A549 (cell line): Measurements from ENCODE around the gene SAYSD1. TPM values are rescaled to one million over a fixed set of nuclear protein-coding genes. Genes with fewer than 3 reads are reported as not detected.

Source experiments
- ATAC-seq, 2 experiments: fragments of 200-7000 bp in 1 of 2; fragments of >200 bp in 1 of 2; cut with Nextera tagmentation in 1 of 2; cut with Tn5 transposase in 1 of 2; 3 replicates each; pipeline versions ENCODE4 v1.8.0 to v1.9.1; 2018 to 2020; ENCODE audit warnings: mild to moderate bottlenecking in 1 of 2, moderate library complexity in 1 of 2
- CTCF ChIA-PET: fragments of 300-600 bp; sonication (Branson Sonifier 250); formaldehyde crosslinking; extraction: SDS; loops from one replicate; lab custom pipeline; 2021; ENCODE audit warnings: antibody characterized with exemption, inconsistent platforms; lab: Yijun Ruan, JAX
- POLR2A ChIA-PET: fragments of 350-600 bp; formaldehyde crosslinking; extraction: SDS; loops from one replicate; lab custom pipeline; 2021; ENCODE audit warnings: antibody characterized with exemption, inconsistent platforms; lab: Yijun Ruan, JAX
- DNase-seq, 2 experiments: peaks; one replicate each; pipeline versions ENCODE4 v3.0.0 to v3.0.0-alpha.2; 2011 to 2016; ENCODE audit warnings: low read depth in 1 of 2, low spot score in 1 of 2
- FAIRE-seq: peaks from 2 replicates; lab custom pipeline; 2011; peaks lifted over from hg19 to GRCh38; lab: Jason Lieb, UNC
- H3K27ac ChIP-seq, 2 experiments: fragments of >200 bp; sonication (Bioruptor Twin); formaldehyde crosslinking; 3 replicates each; pipeline ENCODE4 v1.5.1; 2016 to 2017
- H3K4me1 ChIP-seq: fragments of >200 bp; sonication (Bioruptor Twin); formaldehyde crosslinking; 3 replicates; pipeline ENCODE4 v1.6.1; 2016
- H3K4me2 ChIP-seq: fragments of >200 bp; sonication (Bioruptor Twin); formaldehyde crosslinking; 3 replicates; pipeline ENCODE4 v1.6.1; 2016
- H3K4me3 ChIP-seq: fragments of >200 bp; sonication (Bioruptor Twin); formaldehyde crosslinking; 3 replicates; pipeline ENCODE4 v1.5.1; 2016
- H3K9me3 ChIP-seq: fragments of >200 bp; sonication (Bioruptor Twin); formaldehyde crosslinking; 3 replicates; pipeline ENCODE4 v1.6.1; 2016
- ATOH8 ChIP-seq: fragments of 250-450 bp; sonication (Bioruptor Pico); IDR thresholded peaks from 2 replicates; pipeline ENCODE4 v1.5.0; 2020; ENCODE audit warnings: low read depth, mild to moderate bottlenecking, moderate library complexity
- CBX2 ChIP-seq: fragments of 200-600 bp; sonication (generic); IDR thresholded peaks from 2 replicates; pipeline ENCODE4 v1.6.1; 2016; ENCODE audit warnings: low read depth, mild to moderate bottlenecking, borderline replicate concordance
- CBX8 ChIP-seq: fragments of 200-600 bp; sonication (generic); IDR thresholded peaks from 2 replicates; pipeline ENCODE4 v1.6.1; 2016
- CHD4 ChIP-seq: fragments of 200-600 bp; sonication (generic); IDR thresholded peaks from 2 replicates; pipeline ENCODE4 v1.6.1; 2016; ENCODE audit warnings: antibody characterized with exemption, mild to moderate bottlenecking, borderline replicate concordance
- ELK1 ChIP-seq: fragments of 150-350 bp; IDR thresholded peaks from 2 replicates; pipeline ENCODE4 v1.6.1; 2014; ENCODE audit warnings: low read depth, mild to moderate bottlenecking, low read length
- EP300 ChIP-seq, 2 experiments: fragments of >200 bp; sonication (Bioruptor Twin); formaldehyde crosslinking; IDR thresholded peaks; 2 replicates in 1 of 2; 3 replicates in 1 of 2; pipeline ENCODE4 v1.6.1; 2016 to 2017
- FOXS1 ChIP-seq: fragments of 250-450 bp; sonication (Bioruptor Pico); IDR thresholded peaks from 2 replicates; pipeline ENCODE4 v1.5.0; 2020; ENCODE audit warnings: mild to moderate bottlenecking, moderate library complexity
- HOXA7 ChIP-seq: fragments of 250-450 bp; sonication (Bioruptor Pico); IDR thresholded peaks from 2 replicates; pipeline ENCODE4 v1.5.0; 2020; ENCODE audit warnings: mild to moderate bottlenecking, moderate library complexity
- MAFK ChIP-seq: fragments of 450-650 bp; IDR thresholded peaks from 2 replicates; pipeline ENCODE4 v1.6.1; 2014; ENCODE audit not compliant: partially characterized antibody
- NFE2L2 ChIP-seq: fragments of 150-350 bp; conservative IDR thresholded peaks from 2 replicates; pipeline ENCODE4 v1.6.1; 2014; ENCODE audit warnings: low read length
- NR3C1 ChIP-seq: fragments of >200 bp; sonication (Bioruptor Twin); formaldehyde crosslinking; IDR thresholded peaks from 3 replicates; pipeline ENCODE4 v1.6.1; 2017
- PHF8 ChIP-seq: fragments of 200-600 bp; sonication (generic); IDR thresholded peaks from 2 replicates; pipeline ENCODE4 v1.6.1; 2016; ENCODE audit warnings: low read depth, mild to moderate bottlenecking, antibody characterized with exemption, moderate library complexity, borderline replicate concordance
- RFX5 ChIP-seq: fragments of 450-650 bp; IDR thresholded peaks from 2 replicates; pipeline ENCODE4 v1.7.1; 2014; ENCODE audit warnings: antibody characterized with exemption, mild to moderate bottlenecking, moderate library complexity
- TP53 ChIP-seq: fragments of 250-450 bp; sonication (Bioruptor Pico); IDR thresholded peaks from 2 replicates; pipeline ENCODE4 v1.5.0; 2021; ENCODE audit warnings: mild to moderate bottlenecking, moderate library complexity
- ZNF302 ChIP-seq: fragments of 250-450 bp; sonication (Bioruptor Pico); IDR thresholded peaks from 2 replicates; pipeline ENCODE4 v1.9.0; 2021; ENCODE audit warnings: inconsistent platforms, mild to moderate bottlenecking, moderate library complexity
- ZSCAN20 ChIP-seq: fragments of 250-450 bp; sonication (Bioruptor Pico); IDR thresholded peaks from 2 replicates; pipeline ENCODE4 v1.8.0; 2022; ENCODE audit warnings: mild to moderate bottlenecking, moderate library complexity
- WGBS: methylation state at CpG from one replicate; pipeline ENCODE4 v1.1.6; 2017; ENCODE audit errors: missing lambda C conversion rate; 5-methylcytosine and 5-hydroxymethylcytosine counted together
- polyA plus RNA-seq, 4 experiments: library from polyadenylated mRNA; depleted of rRNA in 3 of 4; stranded (reverse); fragments of >200 nt; fragmentation: RNase III in 1 of 4; extraction: RNeasy Plus Mini Kit Qiagen cat#74134 plus additional on column Dnase treatment in 1 of 4; gene quantifications; 2 replicates in 3 of 4; 3 replicates in 1 of 4; pipeline ENCODE4 v1.2.3, GENCODE V29; 2011 to 2017
- TF ChIP-seq, protein P1 (sequence below): IDR thresholded peaks from 2 replicates; pipeline ENCODE4 v1.6.1; 2012
- TF ChIP-seq, protein P2 (sequence below): IDR thresholded peaks from 2 replicates; pipeline ENCODE4 v1.6.1; 2012

SAYSD1 gene
- polyA plus RNA-seq, 2 of the 4 experiments (the other 2 are of a cell fraction): 8.1 to 15.6 TPM

DNA sequence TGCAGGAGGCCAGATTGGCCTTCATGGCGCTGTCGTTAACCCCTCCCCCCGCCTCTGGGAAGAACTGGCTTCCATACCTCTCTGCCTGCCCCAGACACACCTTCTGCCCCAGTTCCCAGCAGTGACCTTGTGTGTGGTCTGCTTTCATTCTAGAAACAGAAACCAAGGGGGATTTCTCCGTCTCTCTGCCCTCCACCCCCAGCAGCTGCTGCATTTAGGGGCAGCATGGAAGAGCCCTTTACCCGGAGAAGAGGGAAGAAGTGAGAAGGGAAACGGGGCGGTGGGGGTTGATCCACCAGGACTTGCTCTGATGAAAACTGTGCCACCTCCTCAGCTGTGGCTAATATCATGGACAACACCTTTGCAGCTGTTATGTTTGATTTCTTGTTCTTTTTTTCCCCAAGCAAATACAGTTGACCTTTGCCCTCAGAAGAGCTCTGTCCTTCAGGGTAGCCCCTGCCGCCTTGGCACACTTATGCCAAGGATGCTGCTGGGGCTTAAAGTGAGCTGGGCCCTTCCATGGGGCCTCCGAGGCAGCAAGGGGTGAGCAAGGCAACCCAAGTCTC is 60.3 kb downstream of the SAYSD1 start:
- H3K4me3 ChIP-seq: no peak overlapping the region
- no peaks in the 10 kb centered on the region for H3K9me3 ChIP-seq
- no peak for DNase-seq
- no peak for TF ChIP-seq TP53 (CRISPR knock-in tag)
- no peak for TF ChIP-seq FOXS1 (CRISPR knock-in tag)
- no peak for TF ChIP-seq CHD4
- no peak for TF ChIP-seq ZSCAN20 (CRISPR knock-in tag)
- TF ChIP-seq PHF8: no peak
- TF ChIP-seq CBX2: no peak
- no peak for TF ChIP-seq NR3C1
- no peak for TF ChIP-seq MAFK
- TF ChIP-seq ATOH8: no peak
- no peak for TF ChIP-seq NFE2L2
- TF ChIP-seq EP300 (IDR thresholded peaks at IDR 0.05): no peak
- TF ChIP-seq ZNF302: no peak
- TF ChIP-seq, protein P1, sequence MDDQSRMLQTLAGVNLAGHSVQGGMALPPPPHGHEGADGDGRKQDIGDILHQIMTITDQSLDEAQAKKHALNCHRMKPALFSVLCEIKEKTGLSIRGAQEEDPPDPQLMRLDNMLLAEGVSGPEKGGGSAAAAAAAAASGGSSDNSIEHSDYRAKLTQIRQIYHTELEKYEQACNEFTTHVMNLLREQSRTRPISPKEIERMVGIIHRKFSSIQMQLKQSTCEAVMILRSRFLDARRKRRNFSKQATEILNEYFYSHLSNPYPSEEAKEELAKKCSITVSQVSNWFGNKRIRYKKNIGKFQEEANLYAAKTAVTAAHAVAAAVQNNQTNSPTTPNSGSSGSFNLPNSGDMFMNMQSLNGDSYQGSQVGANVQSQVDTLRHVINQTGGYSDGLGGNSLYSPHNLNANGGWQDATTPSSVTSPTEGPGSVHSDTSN: no peak
- TF ChIP-seq RFX5: no peak
- TF ChIP-seq ELK1: no peak
- no peak for TF ChIP-seq CBX8
- no peak for TF ChIP-seq HOXA7 (CRISPR knock-in tag)
- TF ChIP-seq, protein P2, sequence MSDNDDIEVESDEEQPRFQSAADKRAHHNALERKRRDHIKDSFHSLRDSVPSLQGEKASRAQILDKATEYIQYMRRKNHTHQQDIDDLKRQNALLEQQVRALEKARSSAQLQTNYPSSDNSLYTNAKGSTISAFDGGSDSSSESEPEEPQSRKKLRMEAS: no peak
- FAIRE-seq: no peak
- ChIA-PET POLR2A (no interaction called here), CTCF (interaction anchor here (0.6 kb wide), 1 partner anchor 39 kb away, joined by 3 read pairs; no protein-coding TSS in a partner anchor)
- H3K27ac ChIP-seq: no peak overlapping the region
- no peak overlapping the region for H3K4me2 ChIP-seq
- no peak for ATAC-seq
- 47% methylated on average over 5 of the region's 9 CpGs for WGBS
- H3K4me1 ChIP-seq: no peaks in the 10 kb centered on the region

Other genes starting within 250 kb of the SAYSD1 start
- not detected in 2 replicates for gene GLP1R, start 66.4 kb downstream of the SAYSD1 start, polyA plus RNA-seq (2011; rRNA removed)
- gene GLP1R, start 66.4 kb downstream of the SAYSD1 start, polyA plus RNA-seq (2017; fragmentation: RNase III; extraction: RNeasy Plus Mini Kit Qiagen cat#74134 plus additional on column Dnase treatment): not detected in 3 replicates
- gene KCNK5, start 114.3 kb upstream of the SAYSD1 start, polyA plus RNA-seq (2011; rRNA removed): 1.4 and 1.5 TPM in 2 replicates
- gene KCNK5, start 114.3 kb upstream of the SAYSD1 start, polyA plus RNA-seq (2017; fragmentation: RNase III; extraction: RNeasy Plus Mini Kit Qiagen cat#74134 plus additional on column Dnase treatment): 1.5 to 2.3 TPM (median 1.8 TPM) in 3 replicates
- gene KCNK17, start 199.2 kb upstream of the SAYSD1 start, polyA plus RNA-seq (2011; rRNA removed): not detected in 2 replicates
- not detected in 3 replicates for gene KCNK17, start 199.2 kb upstream of the SAYSD1 start, polyA plus RNA-seq (2017; fragmentation: RNase III; extraction: RNeasy Plus Mini Kit Qiagen cat#74134 plus additional on column Dnase treatment)
- not detected in 2 replicates for gene KCNK16, start 207.5 kb upstream of the SAYSD1 start, polyA plus RNA-seq (2011; rRNA removed)
- gene KCNK16, start 207.5 kb upstream of the SAYSD1 start, polyA plus RNA-seq (2017; fragmentation: RNase III; extraction: RNeasy Plus Mini Kit Qiagen cat#74134 plus additional on column Dnase treatment): not detected in 3 replicates